ENCODE data around the gene LRTM2. TPM values are rescaled to one million over a fixed set of nuclear protein-coding genes. Genes with fewer than 3 reads are reported as not detected.

The LRTM2 gene
- total and polyA plus RNA-seq, 9 of the 15 experiments (the other 6 are each of a cell fraction or from before 2014, with no cell fraction given): 0.09 TPM; not detected in 8

DNA sequence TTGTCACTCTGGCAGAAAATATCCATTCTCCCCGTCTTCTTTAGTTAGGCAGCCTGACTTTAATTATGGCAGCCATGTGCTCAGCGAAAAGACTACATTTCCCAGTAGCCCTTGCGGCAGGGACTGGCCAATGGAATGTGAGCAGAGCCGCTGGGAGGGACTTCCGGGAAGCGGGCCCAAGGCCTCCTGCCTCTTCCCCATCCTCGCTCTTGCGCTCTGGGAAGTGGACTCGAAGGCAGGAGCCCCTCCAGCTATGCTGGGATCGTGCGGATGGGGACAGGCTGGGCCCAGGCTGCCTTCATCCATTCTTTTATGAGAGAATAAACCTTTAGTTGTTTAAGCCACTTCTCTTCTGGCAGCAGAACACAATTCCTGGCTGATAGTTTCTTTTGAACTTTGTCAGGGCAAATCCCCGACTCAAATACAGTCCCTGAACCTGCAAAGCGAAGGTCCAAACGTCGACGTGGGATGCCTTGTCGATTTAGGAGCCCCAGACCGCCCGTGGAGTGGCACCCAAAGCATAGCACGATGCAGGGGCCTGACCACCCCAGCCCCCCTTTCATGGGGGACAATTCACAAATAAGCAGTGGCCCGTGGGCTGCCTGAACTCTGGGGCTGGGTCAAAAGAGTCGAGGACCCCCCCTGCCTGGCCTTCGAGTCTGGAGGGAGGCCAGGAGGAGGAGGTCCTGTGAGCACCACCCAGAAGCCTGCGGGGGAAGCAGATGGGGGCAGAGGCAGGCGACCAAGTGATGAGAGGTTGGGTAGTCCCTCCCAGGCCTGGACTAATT, 15.6 kb upstream of the LRTM2 start (continued):
- TF ChIP-seq, protein P1, sequence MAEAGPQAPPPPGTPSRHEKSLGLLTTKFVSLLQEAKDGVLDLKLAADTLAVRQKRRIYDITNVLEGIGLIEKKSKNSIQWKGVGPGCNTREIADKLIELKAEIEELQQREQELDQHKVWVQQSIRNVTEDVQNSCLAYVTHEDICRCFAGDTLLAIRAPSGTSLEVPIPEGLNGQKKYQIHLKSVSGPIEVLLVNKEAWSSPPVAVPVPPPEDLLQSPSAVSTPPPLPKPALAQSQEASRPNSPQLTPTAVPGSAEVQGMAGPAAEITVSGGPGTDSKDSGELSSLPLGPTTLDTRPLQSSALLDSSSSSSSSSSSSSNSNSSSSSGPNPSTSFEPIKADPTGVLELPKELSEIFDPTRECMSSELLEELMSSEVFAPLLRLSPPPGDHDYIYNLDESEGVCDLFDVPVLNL (CRISPR knock-in tag; IDR thresholded peaks at IDR 0.05; ENCODE audit: low read depth): no peak
- TF ChIP-seq, protein P2, sequence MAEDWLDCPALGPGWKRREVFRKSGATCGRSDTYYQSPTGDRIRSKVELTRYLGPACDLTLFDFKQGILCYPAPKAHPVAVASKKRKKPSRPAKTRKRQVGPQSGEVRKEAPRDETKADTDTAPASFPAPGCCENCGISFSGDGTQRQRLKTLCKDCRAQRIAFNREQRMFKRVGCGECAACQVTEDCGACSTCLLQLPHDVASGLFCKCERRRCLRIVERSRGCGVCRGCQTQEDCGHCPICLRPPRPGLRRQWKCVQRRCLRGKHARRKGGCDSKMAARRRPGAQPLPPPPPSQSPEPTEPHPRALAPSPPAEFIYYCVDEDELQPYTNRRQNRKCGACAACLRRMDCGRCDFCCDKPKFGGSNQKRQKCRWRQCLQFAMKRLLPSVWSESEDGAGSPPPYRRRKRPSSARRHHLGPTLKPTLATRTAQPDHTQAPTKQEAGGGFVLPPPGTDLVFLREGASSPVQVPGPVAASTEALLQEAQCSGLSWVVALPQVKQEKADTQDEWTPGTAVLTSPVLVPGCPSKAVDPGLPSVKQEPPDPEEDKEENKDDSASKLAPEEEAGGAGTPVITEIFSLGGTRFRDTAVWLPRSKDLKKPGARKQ (CRISPR knock-in tag; IDR thresholded peaks at IDR 0.05): no peak
- no peak for TF ChIP-seq ZNF311 (CRISPR knock-in tag; IDR thresholded peaks at IDR 0.05)
- no peak for TF ChIP-seq NFIX (CRISPR knock-in tag; IDR thresholded peaks at IDR 0.05; ENCODE audit: low read depth)
- TF ChIP-seq NR2C2 (CRISPR knock-in tag; IDR thresholded peaks at IDR 0.05): no peak
- 0 out of 2 replicates have a peak, but pooled peaks have one; percentile 21 for TF ChIP-seq NR2C2 (tag; IDR thresholded peaks at IDR 0.05)
- TF ChIP-seq, protein P3, sequence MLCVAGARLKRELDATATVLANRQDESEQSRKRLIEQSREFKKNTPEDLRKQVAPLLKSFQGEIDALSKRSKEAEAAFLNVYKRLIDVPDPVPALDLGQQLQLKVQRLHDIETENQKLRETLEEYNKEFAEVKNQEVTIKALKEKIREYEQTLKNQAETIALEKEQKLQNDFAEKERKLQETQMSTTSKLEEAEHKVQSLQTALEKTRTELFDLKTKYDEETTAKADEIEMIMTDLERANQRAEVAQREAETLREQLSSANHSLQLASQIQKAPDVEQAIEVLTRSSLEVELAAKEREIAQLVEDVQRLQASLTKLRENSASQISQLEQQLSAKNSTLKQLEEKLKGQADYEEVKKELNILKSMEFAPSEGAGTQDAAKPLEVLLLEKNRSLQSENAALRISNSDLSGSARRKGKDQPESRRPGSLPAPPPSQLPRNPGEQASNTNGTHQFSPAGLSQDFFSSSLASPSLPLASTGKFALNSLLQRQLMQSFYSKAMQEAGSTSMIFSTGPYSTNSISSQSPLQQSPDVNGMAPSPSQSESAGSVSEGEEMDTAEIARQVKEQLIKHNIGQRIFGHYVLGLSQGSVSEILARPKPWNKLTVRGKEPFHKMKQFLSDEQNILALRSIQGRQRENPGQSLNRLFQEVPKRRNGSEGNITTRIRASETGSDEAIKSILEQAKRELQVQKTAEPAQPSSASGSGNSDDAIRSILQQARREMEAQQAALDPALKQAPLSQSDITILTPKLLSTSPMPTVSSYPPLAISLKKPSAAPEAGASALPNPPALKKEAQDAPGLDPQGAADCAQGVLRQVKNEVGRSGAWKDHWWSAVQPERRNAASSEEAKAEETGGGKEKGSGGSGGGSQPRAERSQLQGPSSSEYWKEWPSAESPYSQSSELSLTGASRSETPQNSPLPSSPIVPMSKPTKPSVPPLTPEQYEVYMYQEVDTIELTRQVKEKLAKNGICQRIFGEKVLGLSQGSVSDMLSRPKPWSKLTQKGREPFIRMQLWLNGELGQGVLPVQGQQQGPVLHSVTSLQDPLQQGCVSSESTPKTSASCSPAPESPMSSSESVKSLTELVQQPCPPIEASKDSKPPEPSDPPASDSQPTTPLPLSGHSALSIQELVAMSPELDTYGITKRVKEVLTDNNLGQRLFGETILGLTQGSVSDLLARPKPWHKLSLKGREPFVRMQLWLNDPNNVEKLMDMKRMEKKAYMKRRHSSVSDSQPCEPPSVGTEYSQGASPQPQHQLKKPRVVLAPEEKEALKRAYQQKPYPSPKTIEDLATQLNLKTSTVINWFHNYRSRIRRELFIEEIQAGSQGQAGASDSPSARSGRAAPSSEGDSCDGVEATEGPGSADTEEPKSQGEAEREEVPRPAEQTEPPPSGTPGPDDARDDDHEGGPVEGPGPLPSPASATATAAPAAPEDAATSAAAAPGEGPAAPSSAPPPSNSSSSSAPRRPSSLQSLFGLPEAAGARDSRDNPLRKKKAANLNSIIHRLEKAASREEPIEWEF (CRISPR knock-in tag; IDR thresholded peaks at IDR 0.05): no peak
- TF ChIP-seq NR4A1 (CRISPR knock-in tag; IDR thresholded peaks at IDR 0.05): no peak
- no peak for TF ChIP-seq NR4A1 (tag; IDR thresholded peaks at IDR 0.05)
- TF ChIP-seq, protein P4, sequence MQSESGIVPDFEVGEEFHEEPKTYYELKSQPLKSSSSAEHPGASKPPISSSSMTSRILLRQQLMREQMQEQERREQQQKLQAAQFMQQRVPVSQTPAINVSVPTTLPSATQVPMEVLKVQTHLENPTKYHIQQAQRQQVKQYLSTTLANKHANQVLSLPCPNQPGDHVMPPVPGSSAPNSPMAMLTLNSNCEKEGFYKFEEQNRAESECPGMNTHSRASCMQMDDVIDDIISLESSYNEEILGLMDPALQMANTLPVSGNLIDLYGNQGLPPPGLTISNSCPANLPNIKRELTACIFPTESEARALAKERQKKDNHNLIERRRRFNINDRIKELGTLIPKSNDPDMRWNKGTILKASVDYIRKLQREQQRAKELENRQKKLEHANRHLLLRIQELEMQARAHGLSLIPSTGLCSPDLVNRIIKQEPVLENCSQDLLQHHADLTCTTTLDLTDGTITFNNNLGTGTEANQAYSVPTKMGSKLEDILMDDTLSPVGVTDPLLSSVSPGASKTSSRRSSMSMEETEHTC (IDR thresholded peaks at IDR 0.05): no peak
- TF ChIP-seq CREM (IDR thresholded peaks at IDR 0.05; ENCODE audit: low read depth): peak; percentile 37; the same call in 1 of the 2 replicates
- TF ChIP-seq, protein P5, sequence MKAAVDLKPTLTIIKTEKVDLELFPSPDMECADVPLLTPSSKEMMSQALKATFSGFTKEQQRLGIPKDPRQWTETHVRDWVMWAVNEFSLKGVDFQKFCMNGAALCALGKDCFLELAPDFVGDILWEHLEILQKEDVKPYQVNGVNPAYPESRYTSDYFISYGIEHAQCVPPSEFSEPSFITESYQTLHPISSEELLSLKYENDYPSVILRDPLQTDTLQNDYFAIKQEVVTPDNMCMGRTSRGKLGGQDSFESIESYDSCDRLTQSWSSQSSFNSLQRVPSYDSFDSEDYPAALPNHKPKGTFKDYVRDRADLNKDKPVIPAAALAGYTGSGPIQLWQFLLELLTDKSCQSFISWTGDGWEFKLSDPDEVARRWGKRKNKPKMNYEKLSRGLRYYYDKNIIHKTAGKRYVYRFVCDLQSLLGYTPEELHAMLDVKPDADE (conservative IDR thresholded peaks at IDR 0.05; ENCODE audit: control insufficient read depth, low read depth, low read length): no peak
- no peak for TF ChIP-seq POLR2B (IDR thresholded peaks at IDR 0.05; ENCODE audit: low read depth, partially characterized antibody)
- no peak for TF ChIP-seq ELF2 (CRISPR knock-in tag; IDR thresholded peaks at IDR 0.05)
- no peak for TF ChIP-seq RFX1 (IDR thresholded peaks at IDR 0.05)
- no peak for TF ChIP-seq SMAD1 (IDR thresholded peaks at IDR 0.05; ENCODE audit: low read depth, low read length, partially characterized antibody)
- peak; percentile 19 to 22; a peak in 1 of 4 replicates for TF ChIP-seq MAZ (CRISPR knock-in tag; conservative IDR thresholded peaks at IDR 0.05 in 1 of 2, IDR thresholded peaks at IDR 0.05 in 1 of 2)

All from K562 (cell line).